HG02981 (cell line): ENCODE measurements around the gene ARHGEF17.

Experiments
- ATAC-seq: cut with Tn5 transposase; IDR thresholded peaks from one replicate; pipeline ENCODE4 v1.9.1; 2021; ENCODE audit warnings: mild to moderate bottlenecking, moderate library complexity; ENCODE audit not compliant: unreplicated experiment

ARHGEF17 gene

GRCh38 chr11:73292525-73292894, 15.6 kb upstream of the ARHGEF17 start:
- no peak for ATAC-seq

GRCh38 chr11:73293356-73293936, 14.6 kb upstream of the ARHGEF17 start:
- no peak for ATAC-seq

- no peak for ATAC-seq
These were observed 13.5 kb upstream of the ARHGEF17 start for GRCh38 chr11:73294604-73295003.

- no peak for ATAC-seq
These were observed 12.7 kb upstream of the ARHGEF17 start for GRCh38 chr11:73295241-73295995.

GRCh38 chr11:73295996-73296318, 12.1 kb upstream of the ARHGEF17 start:
- ATAC-seq: no peak

- ATAC-seq: no peak
These were observed 11.4 kb upstream of the ARHGEF17 start for GRCh38 chr11:73296501-73297230.

GRCh38 chr11:73297231-73297590, 10.9 kb upstream of the ARHGEF17 start:
- no peak for ATAC-seq

- ATAC-seq: no peak
These were observed 10.4 kb upstream of the ARHGEF17 start for GRCh38 chr11:73297702-73298101.

GRCh38 chr11:73298233-73298632, 9.8 kb upstream of the ARHGEF17 start:
- ATAC-seq: no peak

GRCh38 chr11:73299751-73300150, 8.3 kb upstream of the ARHGEF17 start:
- no peak for ATAC-seq

- no peak for ATAC-seq
These were observed 1.8 kb upstream of the ARHGEF17 start for GRCh38 chr11:73306069-73306841.

- no peak for ATAC-seq
These were observed 1.1 kb upstream of the ARHGEF17 start for GRCh38 chr11:73306977-73307322.

GRCh38 chr11:73307323-73308002, 613 bp upstream of the ARHGEF17 start:
- peak; percentile 50 for ATAC-seq

- no peak for ATAC-seq
These were observed 1.2 kb downstream of the ARHGEF17 start for GRCh38 chr11:73308961-73309919.

GRCh38 chr11:73310076-73310475, 2.0 kb downstream of the ARHGEF17 start:
- no peak for ATAC-seq

- ATAC-seq: no peak
These were observed 2.8 kb downstream of the ARHGEF17 start for GRCh38 chr11:73310661-73311393.

- no peak for ATAC-seq
These were observed 3.4 kb downstream of the ARHGEF17 start for GRCh38 chr11:73311394-73311869.

- ATAC-seq: no peak
These were observed 4.0 kb downstream of the ARHGEF17 start for GRCh38 chr11:73312036-73312435.

GRCh38 chr11:73312851-73313327, 4.8 kb downstream of the ARHGEF17 start:
- ATAC-seq: no peak
